Ectodermal cell (in vitro differentiated cells): ENCODE results near the gene SDF2L1.

Source experiments
- H3K27ac ChIP-seq: 2 replicates; pipeline ENCODE4 v1.7.0; 2013; ENCODE audit warnings: mild to moderate bottlenecking, low read depth, low read length; ENCODE audit not compliant: insufficient read depth, poor library complexity, severe bottlenecking
- H3K27me3 ChIP-seq: 2 replicates; pipeline ENCODE4 v1.7.0; 2013; ENCODE audit warnings: mild to moderate bottlenecking, low read length; ENCODE audit not compliant: insufficient read depth, control insufficient read depth, poor library complexity, severe bottlenecking
- H3K36me3 ChIP-seq: one replicate; pipeline ENCODE4 v1.7.0; 2013; ENCODE audit warnings: low read length; ENCODE audit not compliant: control insufficient read depth, insufficient read depth
- H3K4me1 ChIP-seq: one replicate; pipeline ENCODE4 v1.7.0; 2013; ENCODE audit warnings: low read length; ENCODE audit not compliant: control insufficient read depth, insufficient read depth
- H3K4me3 ChIP-seq: 2 replicates; pipeline ENCODE4 v1.7.0; 2013; ENCODE audit warnings: low read depth, low read length, control low read depth; ENCODE audit not compliant: insufficient read depth
- H3K9me3 ChIP-seq: 2 replicates; pipeline ENCODE4 v1.7.0; 2013; ENCODE audit warnings: mild to moderate bottlenecking, low read length, moderate library complexity; ENCODE audit not compliant: control insufficient read depth
- WGBS, 2 experiments: methylation state at CpG; one replicate each; pipeline ENCODE4 v1.1.7; 2013; ENCODE audit warnings: missing lambda C conversion rate in 2 of 2; 5-methylcytosine and 5-hydroxymethylcytosine counted together

SDF2L1 gene

GRCh38 chr22:21679383-21679782, 37.3 kb downstream of the SDF2L1 start:
- Histone ChIP-seq H3K4me3 (no peak overlapping the region), H3K27ac (no peak overlapping the region), H3K9me3 (no peaks in the 10 kb centered on the region), H3K4me1 (no peaks in the 10 kb centered on the region), H3K27me3 (no peaks in the 10 kb centered on the region), H3K36me3 (peaks cover 4% of the 10 kb centered on the region)
- WGBS, 2 experiments = 90 to 96% methylated on average over 4 of the region's 4 CpGs

GRCh38 chr22:21680830-21681565, 38.9 kb downstream of the SDF2L1 start:
- WGBS, 2 experiments = 96 to 97% methylated on average over 21 of the region's 21 CpGs
- peaks cover 4% of the 10 kb centered on the region for H3K36me3 ChIP-seq
- H3K27me3 ChIP-seq = no peaks in the 10 kb centered on the region
- H3K4me1 ChIP-seq = no peaks in the 10 kb centered on the region
- H3K4me3 ChIP-seq = no peak overlapping the region
- H3K9me3 ChIP-seq = no peaks in the 10 kb centered on the region
- H3K27ac ChIP-seq = no peak overlapping the region

- no peak overlapping the region for H3K27ac ChIP-seq
- no peaks in the 10 kb centered on the region for H3K27me3 ChIP-seq
- peaks cover 4% of the 10 kb centered on the region for H3K36me3 ChIP-seq
- no peak overlapping the region for H3K4me3 ChIP-seq
- WGBS, 2 experiments = 94 to 95% methylated on average over 24 of the region's 24 CpGs
- H3K9me3 ChIP-seq = no peaks in the 10 kb centered on the region
- H3K4me1 ChIP-seq = no peaks in the 10 kb centered on the region
Observed at GRCh38 chr22:21681566-21682370, 39.7 kb downstream of the SDF2L1 start.

- Histone ChIP-seq H3K9me3 (no peaks in the 10 kb centered on the region), H3K27me3 (no peaks in the 10 kb centered on the region), H3K4me3 (no peak overlapping the region), H3K4me1 (no peaks in the 10 kb centered on the region), H3K36me3 (peaks cover 4% of the 10 kb centered on the region), H3K27ac (no peak overlapping the region)
- WGBS, 2 experiments = 94% methylated on average over 20 of the region's 20 CpGs
Observed at GRCh38 chr22:21682385-21683175, 40.5 kb downstream of the SDF2L1 start.

- Histone ChIP-seq H3K4me1 (no peaks in the 10 kb centered on the region), H3K9me3 (no peaks in the 10 kb centered on the region), H3K27me3 (no peaks in the 10 kb centered on the region), H3K36me3 (peaks cover 4% of the 10 kb centered on the region), H3K27ac (no peak overlapping the region), H3K4me3 (no peak overlapping the region)
- 94 to 95% methylated on average over 7 of the region's 7 CpGs for WGBS, 2 experiments
Observed at GRCh38 chr22:21683401-21683811, 41.3 kb downstream of the SDF2L1 start.

- no peak overlapping the region for H3K27ac ChIP-seq
- WGBS, 2 experiments = 95% methylated on average over 18 of the region's 19 CpGs
Observed at GRCh38 chr22:21684492-21685163, 42.5 kb downstream of the SDF2L1 start.

GRCh38 chr22:21685164-21685513, 43.0 kb downstream of the SDF2L1 start:
- H3K9me3 ChIP-seq = no peaks in the 10 kb centered on the region
- 95% methylated on average over 8 of the region's 8 CpGs for WGBS, 2 experiments
- peaks cover 4% of the 10 kb centered on the region for H3K36me3 ChIP-seq
- H3K27ac ChIP-seq = no peak overlapping the region
- H3K4me3 ChIP-seq = no peak overlapping the region
- no peaks in the 10 kb centered on the region for H3K4me1 ChIP-seq
- H3K27me3 ChIP-seq = no peaks in the 10 kb centered on the region

More at GRCh38 chr22:21684492-21685163, 42.5 kb downstream of the SDF2L1 start:
- Histone ChIP-seq H3K4me1 (no peaks in the 10 kb centered on the region), H3K9me3 (no peaks in the 10 kb centered on the region), H3K36me3 (peaks cover 4% of the 10 kb centered on the region), H3K4me3 (no peak overlapping the region), H3K27me3 (no peaks in the 10 kb centered on the region)

GRCh38 chr22:21686193-21686608, 44.1 kb downstream of the SDF2L1 start:
- Histone ChIP-seq H3K36me3 (peaks cover 4% of the 10 kb centered on the region), H3K27me3 (no peaks in the 10 kb centered on the region), H3K4me1 (no peaks in the 10 kb centered on the region), H3K9me3 (no peaks in the 10 kb centered on the region), H3K4me3 (no peak overlapping the region), H3K27ac (no peak overlapping the region)
- 93 to 97% methylated on average over 8 of the region's 8 CpGs for WGBS, 2 experiments

GRCh38 chr22:21686634-21687393, 44.7 kb downstream of the SDF2L1 start:
- 95 to 96% methylated on average over 23 of the region's 23 CpGs for WGBS, 2 experiments
- Histone ChIP-seq H3K27me3 (no peaks in the 10 kb centered on the region), H3K36me3 (peaks cover 4% of the 10 kb centered on the region), H3K4me3 (no peak overlapping the region), H3K4me1 (no peaks in the 10 kb centered on the region), H3K9me3 (no peaks in the 10 kb centered on the region), H3K27ac (no peak overlapping the region)
